ENCODE results near the gene LUC7L2.
"Not testable (repeated sequence)": the region's sequence is repeated elsewhere in the genome, so short reads cannot be mapped to it uniquely, and the experiment has no call there.

LUC7L2 gene

GRCh38 chr7:139452958-139453672 lies 93.4 kb downstream of the LUC7L2 start:
- no peak for DNase-seq

- DNase-seq = no peak
These were observed 94.1 kb downstream of the LUC7L2 start for GRCh38 chr7:139453673-139454321.

GRCh38 chr7:139455789-139456188 lies 96.1 kb downstream of the LUC7L2 start:
- no peak for DNase-seq

- DNase-seq = no peak
These were observed 96.8 kb downstream of the LUC7L2 start for GRCh38 chr7:139456511-139456910.

- no peak for DNase-seq
These were observed 97.7 kb downstream of the LUC7L2 start for GRCh38 chr7:139457153-139457946.

GRCh38 chr7:139463421-139463820 lies 103.7 kb downstream of the LUC7L2 start:
- DNase-seq = not testable (repeated sequence)

GRCh38 chr7:139464511-139464910 lies 104.8 kb downstream of the LUC7L2 start:
- DNase-seq = not testable (repeated sequence)

GRCh38 chr7:139465072-139465471 lies 105.4 kb downstream of the LUC7L2 start:
- not testable (repeated sequence) for DNase-seq

GRCh38 chr7:139467729-139468128 lies 108.0 kb downstream of the LUC7L2 start:
- DNase-seq = not testable (repeated sequence)

GRCh38 chr7:139468281-139468680 lies 108.6 kb downstream of the LUC7L2 start:
- DNase-seq = not testable (repeated sequence)

- DNase-seq = no peak
These were observed 112.2 kb downstream of the LUC7L2 start for GRCh38 chr7:139471740-139472353.

Measured in COR-L47 (cell line).